ENCODE data around the gene CDKN1C.

Gene CDKN1C

DNA sequence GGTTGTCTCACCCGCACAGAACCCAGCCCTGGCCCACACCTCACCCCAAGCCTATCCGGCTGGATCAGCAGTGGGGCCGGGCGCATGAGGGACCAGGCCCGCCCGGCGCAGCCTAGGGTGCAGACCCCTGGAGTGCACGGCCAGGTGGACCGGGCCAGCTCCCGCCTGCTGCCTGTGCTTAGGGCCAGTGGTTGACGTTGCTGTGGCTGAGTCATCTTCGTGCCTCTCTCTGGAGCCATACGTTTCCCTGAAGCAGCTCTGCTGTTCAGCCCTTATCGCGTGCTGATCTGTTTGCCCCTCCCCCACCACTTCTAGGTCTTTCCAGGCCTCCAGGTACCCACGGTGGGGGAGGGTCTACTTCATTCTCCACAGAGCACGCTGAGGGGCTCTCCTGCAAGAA is 39.5 kb downstream of the CDKN1C start:
- Histone ChIP-seq H4K20me1 (ENCODE audit: insufficient read depth, low read length) (no peaks in the 10 kb centered on the region), H2AFZ (ENCODE audit: low read length) (no peak overlapping the region), H3K27me3 (replicated peaks; ENCODE audit: insufficient read depth, low read length) (no peaks in the 10 kb centered on the region), H3K79me2 (ENCODE audit: low read length) (no peaks in the 10 kb centered on the region), H3K27ac (ENCODE audit: low read length) (no peak overlapping the region), H3K4me3 (ENCODE audit: low read length) (no peak overlapping the region), H3K9me3 (replicated peaks; ENCODE audit: insufficient read depth, low read length) (no peaks in the 10 kb centered on the region), H3K4me1 (ENCODE audit: low read length) (no peaks in the 10 kb centered on the region), H3K4me2 (ENCODE audit: low read depth, low read length) (no peak overlapping the region), H3F3A (ENCODE audit: insufficient read depth, low read length) (no peaks in the 10 kb centered on the region), H3K9me2 (replicated peaks; ENCODE audit: insufficient read depth, low read length) (no peaks in the 10 kb centered on the region), H3K9ac (ENCODE audit: low read length) (no peak overlapping the region), H3K36me3 (replicated peaks; ENCODE audit: insufficient read depth, low read length) (no peaks in the 10 kb centered on the region)
- no peak for DNase-seq
- TF ChIP-seq, protein P1, sequence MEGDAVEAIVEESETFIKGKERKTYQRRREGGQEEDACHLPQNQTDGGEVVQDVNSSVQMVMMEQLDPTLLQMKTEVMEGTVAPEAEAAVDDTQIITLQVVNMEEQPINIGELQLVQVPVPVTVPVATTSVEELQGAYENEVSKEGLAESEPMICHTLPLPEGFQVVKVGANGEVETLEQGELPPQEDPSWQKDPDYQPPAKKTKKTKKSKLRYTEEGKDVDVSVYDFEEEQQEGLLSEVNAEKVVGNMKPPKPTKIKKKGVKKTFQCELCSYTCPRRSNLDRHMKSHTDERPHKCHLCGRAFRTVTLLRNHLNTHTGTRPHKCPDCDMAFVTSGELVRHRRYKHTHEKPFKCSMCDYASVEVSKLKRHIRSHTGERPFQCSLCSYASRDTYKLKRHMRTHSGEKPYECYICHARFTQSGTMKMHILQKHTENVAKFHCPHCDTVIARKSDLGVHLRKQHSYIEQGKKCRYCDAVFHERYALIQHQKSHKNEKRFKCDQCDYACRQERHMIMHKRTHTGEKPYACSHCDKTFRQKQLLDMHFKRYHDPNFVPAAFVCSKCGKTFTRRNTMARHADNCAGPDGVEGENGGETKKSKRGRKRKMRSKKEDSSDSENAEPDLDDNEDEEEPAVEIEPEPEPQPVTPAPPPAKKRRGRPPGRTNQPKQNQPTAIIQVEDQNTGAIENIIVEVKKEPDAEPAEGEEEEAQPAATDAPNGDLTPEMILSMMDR (IDR thresholded peaks at IDR 0.05; ENCODE audit: low read length) = no peak
- TF ChIP-seq EZH2 (optimal IDR thresholded peaks at IDR 0.05; ENCODE audit: low read depth, low read length) = no peak
- no peak for TF ChIP-seq EZH2phosphoT487 (IDR thresholded peaks at IDR 0.05; ENCODE audit: low read length)

DNA sequence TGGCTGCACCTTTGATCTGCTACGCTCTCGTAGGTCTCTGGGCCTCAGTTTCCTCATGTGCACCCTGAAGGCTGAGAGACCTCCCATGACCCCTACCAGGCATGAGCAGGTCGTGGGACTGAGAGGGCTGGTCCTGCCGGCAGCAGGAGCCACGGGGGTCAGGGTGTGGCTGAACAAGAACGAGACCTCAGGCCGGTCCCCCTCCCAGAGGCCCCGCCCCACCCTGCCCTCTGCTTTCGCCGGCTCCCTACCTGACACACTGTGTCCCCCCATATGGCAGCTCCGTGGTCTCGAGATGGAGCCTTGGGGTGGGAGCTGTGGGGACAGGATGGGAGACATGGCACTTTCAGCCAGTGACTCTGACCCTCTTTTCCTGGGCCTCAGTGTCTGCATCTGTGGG is 40.6 kb downstream of the CDKN1C start:
- H4K20me1 ChIP-seq (ENCODE audit: insufficient read depth, low read length) = no peaks in the 10 kb centered on the region
- no peaks in the 10 kb centered on the region for H3K4me1 ChIP-seq (ENCODE audit: low read length)
- H3K9ac ChIP-seq (ENCODE audit: low read length) = no peak overlapping the region
- no peak for DNase-seq
- no peak overlapping the region for H3K4me3 ChIP-seq (ENCODE audit: low read length)
- TF ChIP-seq EZH2phosphoT487 (IDR thresholded peaks at IDR 0.05; ENCODE audit: low read length) (no peak), EZH2 (optimal IDR thresholded peaks at IDR 0.05; ENCODE audit: low read depth, low read length) (no peak)
- TF ChIP-seq, protein P1 (IDR thresholded peaks at IDR 0.05; ENCODE audit: low read length) = no peak
- no peaks in the 10 kb centered on the region for H3K9me2 ChIP-seq (replicated peaks; ENCODE audit: insufficient read depth, low read length)
- H3K4me2 ChIP-seq (ENCODE audit: low read depth, low read length) = no peak overlapping the region
- no peaks in the 10 kb centered on the region for H3K9me3 ChIP-seq (replicated peaks; ENCODE audit: insufficient read depth, low read length)
- no peak overlapping the region for H2AFZ ChIP-seq (ENCODE audit: low read length)
- no peaks in the 10 kb centered on the region for H3K27me3 ChIP-seq (replicated peaks; ENCODE audit: insufficient read depth, low read length)
- H3F3A ChIP-seq (ENCODE audit: insufficient read depth, low read length) = no peaks in the 10 kb centered on the region
- no peak overlapping the region for H3K27ac ChIP-seq (ENCODE audit: low read length)
- no peaks in the 10 kb centered on the region for H3K36me3 ChIP-seq (replicated peaks; ENCODE audit: insufficient read depth, low read length)
- H3K79me2 ChIP-seq (ENCODE audit: low read length) = no peaks in the 10 kb centered on the region

DNA sequence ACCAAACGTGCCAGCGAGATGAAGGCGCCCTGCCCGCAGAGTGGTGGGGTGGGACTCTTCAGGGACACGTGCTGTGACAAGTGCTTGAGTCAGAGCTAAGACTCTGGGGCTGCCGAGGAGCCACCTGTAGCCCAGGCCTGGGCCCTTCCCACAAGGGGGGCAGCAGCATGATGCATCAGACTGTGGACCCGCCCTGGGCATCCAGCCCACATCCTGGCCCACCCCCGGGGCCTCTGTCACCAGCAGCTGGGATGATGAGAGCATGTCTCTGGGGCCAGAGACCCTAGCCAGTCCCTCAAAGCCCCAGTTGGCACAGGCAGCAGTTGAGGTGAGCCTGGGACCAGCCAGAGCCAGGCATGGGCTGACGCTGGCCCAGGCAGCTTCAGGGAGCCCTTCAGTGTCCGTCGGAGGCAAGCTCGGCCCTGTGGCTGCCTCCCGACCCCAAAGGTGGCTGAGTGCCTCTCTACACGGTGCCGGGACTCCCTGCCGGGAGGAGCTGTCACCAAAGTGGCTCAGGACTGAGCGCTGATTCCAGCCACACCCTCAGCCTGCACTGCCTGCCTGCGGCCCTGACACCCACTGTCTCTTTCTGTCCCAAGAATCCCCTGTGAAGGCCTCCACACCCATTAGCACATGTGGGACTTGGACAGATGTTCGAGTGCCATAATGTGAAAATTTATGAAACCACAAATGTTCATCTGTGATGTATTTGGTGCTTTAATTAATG is 41.3 kb downstream of the CDKN1C start:
- Histone ChIP-seq H3K9me3 (replicated peaks; ENCODE audit: insufficient read depth, low read length) (no peaks in the 10 kb centered on the region), H4K20me1 (ENCODE audit: insufficient read depth, low read length) (no peaks in the 10 kb centered on the region), H3F3A (ENCODE audit: insufficient read depth, low read length) (no peaks in the 10 kb centered on the region), H3K36me3 (replicated peaks; ENCODE audit: insufficient read depth, low read length) (no peaks in the 10 kb centered on the region), H3K27ac (ENCODE audit: low read length) (no peak overlapping the region), H3K27me3 (replicated peaks; ENCODE audit: insufficient read depth, low read length) (no peaks in the 10 kb centered on the region), H3K4me3 (ENCODE audit: low read length) (no peak overlapping the region), H3K4me2 (ENCODE audit: low read depth, low read length) (no peak overlapping the region), H3K9me2 (replicated peaks; ENCODE audit: insufficient read depth, low read length) (no peaks in the 10 kb centered on the region), H3K9ac (ENCODE audit: low read length) (no peak overlapping the region), H3K79me2 (ENCODE audit: low read length) (no peaks in the 10 kb centered on the region), H3K4me1 (ENCODE audit: low read length) (no peaks in the 10 kb centered on the region), H2AFZ (ENCODE audit: low read length) (no peak overlapping the region)
- no peak for DNase-seq
- TF ChIP-seq, protein P1 (IDR thresholded peaks at IDR 0.05; ENCODE audit: low read length) = no peak
- TF ChIP-seq EZH2 (optimal IDR thresholded peaks at IDR 0.05; ENCODE audit: low read depth, low read length) (no peak), EZH2phosphoT487 (IDR thresholded peaks at IDR 0.05; ENCODE audit: low read length) (no peak)

Measured in MM.1S (cell line).